DMS114 treated with DMSO at 0.1 percent for 48 hours (cell line): Measurements from ENCODE around the gene NAALADL2.

Source experiments
- DNase-seq: peaks from one replicate; lab custom pipeline; 2025; ENCODE audit not compliant: unreplicated experiment; lab: John Stamatoyannopoulos, UW

The NAALADL2 gene

GRCh38 chr3:175619369-175619768, 760.2 kb downstream of the NAALADL2 start:
- no peak for DNase-seq

- DNase-seq: no peak
These were observed 761.0 kb downstream of the NAALADL2 start for GRCh38 chr3:175620093-175620492.

GRCh38 chr3:175620532-175620931, 761.4 kb downstream of the NAALADL2 start:
- DNase-seq: no peak

GRCh38 chr3:175640958-175641357, 781.8 kb downstream of the NAALADL2 start:
- DNase-seq: no peak

- DNase-seq: no peak
These were observed 787.7 kb downstream of the NAALADL2 start for GRCh38 chr3:175646865-175647264.

GRCh38 chr3:175648899-175649298, 789.8 kb downstream of the NAALADL2 start:
- DNase-seq: no peak

GRCh38 chr3:175651716-175652115, 792.6 kb downstream of the NAALADL2 start:
- DNase-seq: no peak

GRCh38 chr3:175655351-175655750, 796.2 kb downstream of the NAALADL2 start:
- DNase-seq: no peak

- no peak for DNase-seq
These were observed 797.3 kb downstream of the NAALADL2 start for GRCh38 chr3:175656461-175656860.

- DNase-seq: no peak
These were observed 800.7 kb downstream of the NAALADL2 start for GRCh38 chr3:175659670-175660350.

GRCh38 chr3:175662815-175663214, 803.7 kb downstream of the NAALADL2 start:
- DNase-seq: no peak

- no peak for DNase-seq
These were observed 805.8 kb downstream of the NAALADL2 start for GRCh38 chr3:175664911-175665310.

GRCh38 chr3:175668300-175668699, 809.2 kb downstream of the NAALADL2 start:
- DNase-seq: no peak

GRCh38 chr3:175670557-175670956, 811.4 kb downstream of the NAALADL2 start:
- DNase-seq: no peak

GRCh38 chr3:175672119-175672689, 813.1 kb downstream of the NAALADL2 start:
- DNase-seq: no peak

- no peak for DNase-seq
These were observed 820.4 kb downstream of the NAALADL2 start for GRCh38 chr3:175679568-175679967.

GRCh38 chr3:175692256-175692655, 833.1 kb downstream of the NAALADL2 start:
- no peak for DNase-seq

- DNase-seq: no peak
These were observed 836.1 kb downstream of the NAALADL2 start for GRCh38 chr3:175695251-175695650.

GRCh38 chr3:175702956-175703355, 843.8 kb downstream of the NAALADL2 start:
- DNase-seq: no peak

- no peak for DNase-seq
These were observed 845.4 kb downstream of the NAALADL2 start for GRCh38 chr3:175704366-175705055.

- no peak for DNase-seq
These were observed 854.1 kb downstream of the NAALADL2 start for GRCh38 chr3:175713268-175713667.

GRCh38 chr3:175716446-175716845, 857.3 kb downstream of the NAALADL2 start:
- DNase-seq: no peak
